NCI-H774 (cell line): Measurements from ENCODE around the gene MAML3.

Source experiments
- DNase-seq: peaks from one replicate; lab custom pipeline; 2025; lab: John Stamatoyannopoulos, UW

The MAML3 gene

GRCh38 chr4:140126261-140126660, 27.7 kb downstream of the MAML3 start:
- DNase-seq: no peak

GRCh38 chr4:140125374-140125773, 28.6 kb downstream of the MAML3 start:
- no peak for DNase-seq

DNA sequence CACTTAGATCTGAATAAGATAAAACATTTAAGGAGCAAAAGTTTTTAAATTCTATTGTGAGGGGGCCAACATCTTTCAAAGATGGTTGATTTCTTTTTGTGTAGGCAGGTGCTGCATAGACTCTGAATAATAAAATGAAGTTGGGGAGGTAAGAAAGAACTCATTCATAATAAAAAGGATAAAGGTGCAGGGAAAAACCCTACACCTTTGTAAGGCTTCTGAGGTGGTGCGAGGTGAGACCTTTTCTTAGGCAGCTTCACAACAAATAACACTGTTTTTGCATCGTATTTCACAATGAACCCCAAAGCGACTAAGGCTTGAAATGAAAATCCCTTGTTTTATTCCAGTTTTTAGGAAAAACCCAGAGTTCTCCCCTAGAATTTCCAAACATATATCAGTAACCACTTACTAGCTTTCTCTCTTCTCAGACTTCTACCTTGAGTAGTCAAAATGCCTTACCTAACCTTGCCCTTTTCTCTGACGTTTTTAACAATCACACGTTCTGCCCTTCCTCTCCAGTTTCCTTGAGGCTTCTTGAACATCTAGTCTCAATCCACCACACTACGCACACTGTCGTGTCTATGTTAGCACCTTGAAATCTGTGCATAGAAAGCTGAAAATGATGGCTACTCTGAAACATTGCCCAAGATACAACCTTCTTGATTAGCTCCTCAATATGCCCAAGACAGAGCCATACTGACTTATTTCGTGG, 30.2 kb downstream of the MAML3 start:
- no peak for DNase-seq

GRCh38 chr4:140122891-140123290, 31.1 kb downstream of the MAML3 start:
- no peak for DNase-seq

DNA sequence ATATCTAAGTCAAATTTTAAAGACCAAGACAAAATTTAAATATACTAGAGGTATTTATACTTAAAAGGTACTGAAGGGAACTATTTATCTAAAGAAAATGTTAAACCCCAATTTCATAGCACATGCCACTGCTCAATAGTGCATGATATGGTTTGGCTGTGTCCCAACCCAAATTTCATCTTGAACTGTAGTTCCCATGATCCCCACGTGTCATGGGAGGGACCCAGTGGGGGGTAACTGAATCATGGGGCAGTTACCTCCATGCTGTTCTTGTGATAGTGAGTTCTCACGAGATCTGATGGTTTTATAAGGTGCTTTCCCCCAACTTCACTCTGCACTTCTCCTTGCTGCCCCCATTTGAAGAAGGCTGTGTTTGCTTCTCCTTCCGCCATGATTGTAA, 32.3 kb downstream of the MAML3 start:
- DNase-seq: no peak

GRCh38 chr4:140118931-140119640, 34.9 kb downstream of the MAML3 start:
- no peak for DNase-seq

DNA sequence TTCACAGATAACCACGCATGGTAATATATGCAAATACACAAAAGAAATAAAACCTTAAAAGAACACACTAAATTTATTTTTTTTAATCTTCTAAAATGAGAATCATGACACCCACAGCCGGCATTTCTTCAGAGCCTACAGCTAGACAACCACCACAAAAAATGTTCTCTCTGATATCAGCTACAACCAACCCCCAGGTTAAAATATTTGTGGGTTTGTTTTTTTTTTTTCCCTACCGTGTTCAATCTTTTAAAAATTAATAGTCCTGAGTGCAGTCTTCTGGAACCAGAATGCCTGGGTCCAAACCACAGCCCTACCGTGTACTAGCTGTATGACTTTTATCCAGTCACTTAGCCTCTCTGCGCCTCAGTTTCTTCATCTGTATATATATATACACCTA, 36.0 kb downstream of the MAML3 start:
- no peak for DNase-seq

DNA sequence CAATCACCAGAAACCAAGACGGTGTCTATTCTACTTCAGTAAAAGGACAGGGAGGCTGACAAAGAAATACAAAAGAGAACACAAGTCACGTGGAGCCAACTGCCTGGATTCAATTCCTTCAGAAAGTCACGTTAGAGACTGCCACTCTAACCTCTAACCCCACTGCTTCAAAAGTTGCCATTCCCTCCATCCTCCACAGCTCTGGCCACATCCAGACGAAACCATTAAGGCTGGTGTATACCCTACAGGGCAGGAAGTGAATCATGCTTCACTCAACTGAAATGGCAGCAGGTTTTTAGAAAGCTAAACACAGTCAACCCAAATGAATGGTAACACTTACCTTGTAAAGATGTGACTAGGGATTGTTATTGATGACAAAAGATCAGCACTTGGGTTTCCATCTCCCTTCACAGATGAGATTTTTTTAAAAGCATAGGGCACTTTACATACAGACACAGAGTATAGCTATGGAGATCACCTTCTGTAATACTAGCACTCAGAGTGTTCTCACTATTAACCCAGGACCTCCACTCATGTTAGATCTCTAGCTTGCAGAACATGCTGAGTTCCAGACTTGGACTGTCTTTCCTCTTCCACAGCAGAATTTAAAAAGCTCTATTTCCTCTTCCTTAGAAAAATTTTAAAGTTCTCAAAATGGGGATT, 37.4 kb downstream of the MAML3 start:
- DNase-seq: no peak

GRCh38 chr4:140115140-140115539, 38.8 kb downstream of the MAML3 start:
- no peak for DNase-seq

DNA sequence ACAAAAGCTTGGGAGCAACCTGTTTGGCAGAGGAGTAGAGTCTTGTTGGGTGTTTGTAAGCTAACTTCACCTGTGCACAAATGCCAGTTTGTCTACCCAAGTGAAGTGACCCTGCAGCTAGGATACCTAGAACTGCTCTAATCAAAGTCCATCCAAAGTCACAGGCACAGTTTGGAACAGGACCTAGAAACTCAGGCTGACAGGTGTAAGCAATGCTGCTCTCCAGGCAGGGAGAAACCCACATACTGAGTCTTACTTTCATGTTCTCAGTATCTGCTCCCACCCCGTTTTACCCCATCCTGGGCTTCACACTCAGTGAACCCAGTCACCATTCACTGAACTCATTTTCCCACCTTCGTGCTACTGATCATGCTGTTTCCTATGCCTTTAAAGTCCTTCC, 40.3 kb downstream of the MAML3 start:
- DNase-seq: no peak

DNA sequence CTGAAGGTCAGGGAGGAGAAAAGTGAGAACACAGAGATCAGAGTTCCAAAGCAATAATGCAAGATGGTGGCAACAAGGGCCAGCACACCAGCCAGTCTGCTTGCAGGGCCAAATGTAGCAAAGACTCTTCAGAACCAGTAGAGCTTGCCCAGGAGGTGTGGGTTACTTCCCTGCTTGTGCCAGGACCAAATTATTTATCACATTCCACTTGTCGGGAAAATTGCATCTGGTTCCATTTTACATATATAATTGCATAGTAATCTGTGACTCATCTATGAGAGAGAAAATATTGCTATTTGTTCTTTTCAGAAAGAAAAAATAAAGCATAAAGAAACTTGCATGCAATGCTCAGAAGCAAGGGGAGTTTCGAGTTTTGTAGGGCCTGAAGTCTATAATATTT, 41.4 kb downstream of the MAML3 start:
- no peak for DNase-seq

DNA sequence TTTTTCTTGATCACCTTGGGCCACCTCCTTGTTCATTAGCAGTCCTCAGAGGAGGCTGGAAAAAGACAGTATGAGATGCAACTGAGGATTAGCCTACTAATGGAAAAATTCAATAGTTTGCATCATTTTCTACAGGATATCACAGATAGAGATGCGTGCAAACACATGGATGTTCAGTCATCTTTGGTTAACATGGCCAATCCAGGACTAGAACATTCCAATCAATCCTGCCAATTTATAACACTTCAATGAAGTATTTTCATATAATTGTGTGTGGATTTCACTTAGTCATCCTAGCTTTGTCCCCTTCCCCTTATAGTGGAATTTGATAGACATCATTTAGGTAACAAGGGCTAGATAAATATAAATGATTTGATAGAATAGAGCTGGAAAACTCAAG, 42.7 kb downstream of the MAML3 start:
- DNase-seq: no peak

DNA sequence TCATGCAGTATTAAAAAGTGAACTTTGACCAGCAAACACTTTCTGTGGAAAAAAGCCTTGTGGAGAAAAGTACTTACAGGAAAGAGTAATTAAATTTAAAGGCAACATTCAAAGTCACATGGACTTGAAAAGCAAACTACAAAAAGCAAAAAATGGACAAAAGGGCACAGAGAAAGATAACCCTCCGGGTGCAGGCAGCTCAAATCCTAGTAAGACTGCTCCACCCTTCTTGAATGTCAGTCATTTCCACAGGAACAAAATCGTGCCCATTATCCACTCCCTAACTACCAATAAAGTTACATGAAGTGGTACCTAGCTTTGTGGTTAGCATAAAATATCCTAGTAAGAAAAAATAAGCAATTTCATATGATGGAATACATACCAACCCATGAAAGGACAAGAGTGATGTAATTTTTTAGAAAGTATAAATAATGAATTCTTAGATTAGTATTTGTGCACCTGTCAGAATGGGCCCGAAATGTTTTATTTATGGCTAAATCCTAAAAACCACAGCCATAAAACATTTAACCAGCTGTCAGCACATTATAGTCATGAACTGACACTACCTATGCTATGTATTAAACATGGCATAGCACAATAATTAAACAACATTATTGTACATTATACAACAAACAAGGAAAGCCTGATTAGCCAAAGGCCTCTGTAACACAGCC, 43.3 kb downstream of the MAML3 start:
- no peak for DNase-seq

- no peak for DNase-seq
Observed at GRCh38 chr4:140109737-140110136, 44.2 kb downstream of the MAML3 start.

DNA sequence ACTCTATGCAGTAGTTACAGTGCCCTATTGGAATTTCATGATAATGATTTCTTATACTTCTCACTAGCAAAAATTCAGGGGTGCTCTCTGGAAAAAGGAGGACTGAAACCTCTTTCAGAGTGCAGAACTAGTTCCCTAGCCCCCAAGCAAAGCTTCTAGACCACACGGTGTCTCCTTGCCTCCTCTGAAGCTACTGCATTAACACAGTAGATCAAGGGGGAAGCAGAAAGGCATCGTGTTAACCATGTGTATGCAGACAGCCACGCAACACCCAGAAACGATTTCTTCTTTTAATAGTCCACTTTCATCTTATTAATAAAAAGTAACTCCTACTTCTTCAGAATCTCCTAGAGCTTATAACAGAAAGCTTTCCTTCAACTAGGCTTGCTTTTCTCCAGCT, 44.7 kb downstream of the MAML3 start:
- DNase-seq: no peak

DNA sequence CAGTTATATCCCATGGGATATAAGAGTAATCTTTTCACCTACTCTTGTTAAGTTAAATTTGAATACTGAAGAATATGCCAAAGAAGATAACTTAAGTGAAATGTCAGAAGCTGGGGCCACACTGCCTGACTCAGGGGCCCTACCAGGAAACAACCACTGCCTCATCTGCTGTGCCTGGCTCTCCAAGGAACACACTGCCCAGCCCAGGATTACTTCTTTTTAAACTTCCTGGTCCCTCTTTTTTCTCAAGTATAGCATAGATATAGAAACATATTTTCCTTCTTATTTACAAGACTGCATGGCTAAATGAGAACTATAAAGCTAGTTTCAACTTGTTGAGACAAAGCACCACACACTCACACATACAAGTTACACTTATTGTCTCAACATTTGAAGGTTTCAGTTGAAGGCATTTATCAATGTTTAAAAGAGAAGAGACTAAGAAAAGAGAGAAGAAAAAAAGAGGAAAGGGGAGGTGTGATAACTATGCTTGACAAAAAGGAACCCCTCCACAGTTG, 45.2 kb downstream of the MAML3 start:
- DNase-seq: no peak

GRCh38 chr4:140108243-140108642, 45.7 kb downstream of the MAML3 start:
- no peak for DNase-seq

GRCh38 chr4:140106289-140106844, 47.6 kb downstream of the MAML3 start:
- DNase-seq: no peak

GRCh38 chr4:140105436-140105835, 48.5 kb downstream of the MAML3 start:
- no peak for DNase-seq

DNA sequence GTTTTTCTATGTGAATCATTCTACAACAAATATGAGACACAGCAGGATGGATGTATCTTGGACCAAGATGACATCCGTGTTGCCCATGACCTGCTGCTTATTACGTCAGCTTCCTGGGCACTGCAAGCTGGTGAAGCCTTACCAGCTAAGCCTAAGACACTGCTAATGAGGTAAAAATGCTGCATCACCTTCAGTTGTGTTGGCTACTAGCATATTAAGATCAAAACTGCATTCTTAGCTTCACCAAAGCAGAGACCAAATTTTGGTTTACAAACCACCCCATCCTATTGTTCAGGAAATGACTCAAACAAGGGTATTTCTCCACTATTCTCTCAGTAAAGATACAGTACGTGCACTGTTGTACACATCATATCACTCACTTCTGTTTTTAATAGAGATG, 50.3 kb downstream of the MAML3 start:
- DNase-seq: no peak

- no peak for DNase-seq
Observed at GRCh38 chr4:140102421-140102820, 51.6 kb downstream of the MAML3 start.

DNA sequence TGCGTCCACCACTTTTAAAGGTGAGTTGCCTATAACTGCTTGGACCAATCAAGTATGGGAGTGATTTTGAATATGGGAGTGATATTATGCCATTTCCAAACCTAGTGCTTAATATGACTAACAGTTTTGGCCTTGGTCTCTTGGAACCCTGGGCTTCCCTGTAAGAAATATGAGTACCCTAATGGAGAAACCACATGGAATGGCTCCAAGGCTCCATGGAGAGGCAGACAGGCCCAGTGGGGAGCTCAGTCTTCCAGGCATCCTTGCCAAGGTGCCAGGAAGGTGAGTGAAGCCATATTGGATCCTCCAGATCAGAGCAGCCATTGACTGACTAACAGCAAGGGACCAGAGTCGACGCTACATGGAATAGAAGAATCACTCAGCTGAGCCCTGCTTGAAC, 53.2 kb downstream of the MAML3 start:
- DNase-seq: no peak
